Vagina (tissue), 2 donors: ENCODE measurements around the gene HCFC1. TPM values are rescaled to one million over a fixed set of nuclear protein-coding genes. Genes with fewer than 3 reads are reported as not detected.
A peak's percentile ranks its signal among the peaks of the same experiment; 100 is the strongest.

Experiments used
- DNase-seq, 2 donors: peaks; one replicate each; pipeline ENCODE4 v3.0.0-alpha.2; 2017; ENCODE audit errors: extremely low spot score in 2 of 2
- H3K27ac ChIP-seq: fragments of 200-600 bp; sonication (generic); one replicate; pipeline ENCODE4 v1.5.1; 2019
- H3K27me3 ChIP-seq: fragments of 200-600 bp; sonication (generic); one replicate; pipeline ENCODE4 v1.5.1; 2019
- H3K36me3 ChIP-seq, 2 donors: fragments of 200-600 bp; sonication (generic); one replicate each; pipeline ENCODE4 v1.5.1; 2017 to 2019
- H3K4me1 ChIP-seq: fragments of 200-600 bp; sonication (generic); one replicate; pipeline ENCODE4 v1.5.1; 2019
- H3K4me3 ChIP-seq, 2 donors: fragments of 200-600 bp; sonication (generic); 1 replicate in 1 of 2; 2 replicates in 1 of 2; pipeline ENCODE4 v1.5.1; 2016 to 2019
- H3K9me3 ChIP-seq: fragments of 200-600 bp; sonication (generic); one replicate; pipeline ENCODE4 v1.5.1; 2019
- CTCF ChIP-seq, 3 experiments: fragments of 450-650 bp in 2 of 3; fragments of 200-600 bp in 1 of 3; sonication (generic) in 1 of 3; IDR thresholded peaks; one replicate each; pipeline ENCODE4 v1.5.1; 2017 to 2019; ENCODE audit warnings: antibody characterized with exemption in 3 of 3, mild to moderate bottlenecking in 2 of 3, moderate library complexity in 2 of 3
- POLR2A ChIP-seq, 2 donors: fragments of 450-650 bp; IDR thresholded peaks; one replicate each; pipeline ENCODE4 v1.6.1; 2017; ENCODE audit warnings: antibody characterized with exemption in 2 of 2, mild to moderate bottlenecking in 2 of 2, moderate library complexity in 2 of 2
- POLR2AphosphoS5 ChIP-seq, 2 donors: sonication (generic); formaldehyde crosslinking; IDR thresholded peaks; one replicate each; pipeline ENCODE4 v1.9.0; 2017; ENCODE audit warnings: antibody characterized with exemption in 2 of 2, mild to moderate bottlenecking in 2 of 2, low read depth in 1 of 2; ENCODE audit not compliant: insufficient read depth in 1 of 2
- intact Hi-C: fragments of 100-400 bp; cut with DNase I; formaldehyde crosslinking; loops from one replicate; pipeline ENCODE4 v1.15.1; 2023
- total RNA-seq: library from RNA; depleted of rRNA; stranded (reverse); fragments of >200 nt; gene quantifications from one replicate; pipeline ENCODE4 v1.2.3, GENCODE V29; 2016

Gene HCFC1
- total RNA-seq, 1 donor from 2014 or later, result 38.8 TPM

- peaks cover 0 to 10% of the 10 kb centered on the region in 2 donors for H3K36me3 ChIP-seq
- H3K4me1 ChIP-seq, result peaks cover 53% of the 10 kb centered on the region
- DNase-seq, result no peak
- no peaks in the 10 kb centered on the region for H3K27me3 ChIP-seq
- no peaks in the 10 kb centered on the region for H3K9me3 ChIP-seq
- intact Hi-C loops, result no loop called here
- no peak overlapping the region for H3K27ac ChIP-seq
- peak overlapping the region in 1 of 2 donors; percentile 94 for H3K4me3 ChIP-seq
- TF ChIP-seq POLR2AphosphoS5 (IDR thresholded peaks at IDR 0.05; ENCODE audit: insufficient read depth in 1 of 2, low read depth in 1 of 2), result no peak
- no peak for TF ChIP-seq POLR2A (IDR thresholded peaks at IDR 0.05)
- no peak for TF ChIP-seq CTCF (IDR thresholded peaks at IDR 0.05)
Measured at GRCh38 chrX:153968255-153968654, 3.4 kb downstream of the HCFC1 start.

GRCh38 chrX:153967536-153968224 is 3.9 kb downstream of the HCFC1 start:
- Histone ChIP-seq H3K27ac (no peak overlapping the region), H3K9me3 (no peaks in the 10 kb centered on the region), H3K4me1 (peaks cover 50% of the 10 kb centered on the region), H3K36me3 (peaks cover 0 to 15% of the 10 kb centered on the region in 2 donors), H3K4me3 (no peak overlapping the region), H3K27me3 (no peaks in the 10 kb centered on the region)
- no peak for DNase-seq
- intact Hi-C loops, result no loop called here
- TF ChIP-seq POLR2AphosphoS5 (IDR thresholded peaks at IDR 0.05; ENCODE audit: insufficient read depth in 1 of 2, low read depth in 1 of 2) (no peak), CTCF (IDR thresholded peaks at IDR 0.05) (no peak), POLR2A (IDR thresholded peaks at IDR 0.05) (no peak)

GRCh38 chrX:153966841-153967535 is 4.6 kb downstream of the HCFC1 start:
- Histone ChIP-seq H3K9me3 (no peaks in the 10 kb centered on the region), H3K4me1 (peaks cover 50% of the 10 kb centered on the region), H3K27ac (no peak overlapping the region), H3K36me3 (peaks cover 0 to 21% of the 10 kb centered on the region in 2 donors), H3K4me3 (no peak overlapping the region), H3K27me3 (no peaks in the 10 kb centered on the region)
- no peak for TF ChIP-seq POLR2A (IDR thresholded peaks at IDR 0.05)
- TF ChIP-seq POLR2AphosphoS5 (IDR thresholded peaks at IDR 0.05; ENCODE audit: insufficient read depth in 1 of 2, low read depth in 1 of 2), result no peak
- DNase-seq, result no peak
- intact Hi-C loops, result no loop called here

- Histone ChIP-seq H3K4me3 (no peak overlapping the region), H3K36me3 (peaks cover 0 to 28% of the 10 kb centered on the region in 2 donors), H3K9me3 (no peaks in the 10 kb centered on the region), H3K27me3 (no peaks in the 10 kb centered on the region), H3K27ac (no peak overlapping the region), H3K4me1 (peaks cover 50% of the 10 kb centered on the region)
- TF ChIP-seq CTCF (IDR thresholded peaks at IDR 0.05), result no peak
- no peak for TF ChIP-seq POLR2AphosphoS5 (IDR thresholded peaks at IDR 0.05; ENCODE audit: insufficient read depth in 1 of 2, low read depth in 1 of 2)
- TF ChIP-seq POLR2A (IDR thresholded peaks at IDR 0.05), result no peak
- intact Hi-C loops, result no loop called here
- DNase-seq, result no peak
Measured at GRCh38 chrX:153966283-153966688, 5.3 kb downstream of the HCFC1 start.

- Histone ChIP-seq H3K9me3 (no peaks in the 10 kb centered on the region), H3K36me3 (peaks cover 0 to 36% of the 10 kb centered on the region in 2 donors), H3K4me1 (peaks cover 50% of the 10 kb centered on the region), H3K4me3 (no peak overlapping the region), H3K27ac (no peak overlapping the region), H3K27me3 (no peaks in the 10 kb centered on the region)
- no peak for DNase-seq
- TF ChIP-seq POLR2AphosphoS5 (IDR thresholded peaks at IDR 0.05; ENCODE audit: insufficient read depth in 1 of 2, low read depth in 1 of 2) (no peak), CTCF (IDR thresholded peaks at IDR 0.05) (no peak), POLR2A (IDR thresholded peaks at IDR 0.05) (no peak)
- intact Hi-C loops, result no loop called here
Measured at GRCh38 chrX:153965406-153965805, 6.2 kb downstream of the HCFC1 start.
